ENCODE data around the gene SYNJ1.
"Not testable (repeated sequence)": the region's sequence is repeated elsewhere in the genome, so short reads cannot be mapped to it uniquely, and the experiment has no call there.

Gene SYNJ1

GRCh38 chr21:32641710-32642698 lies 85.8 kb downstream of the SYNJ1 start:
- Histone ChIP-seq H3K9me3 (ENCODE audit: control insufficient read depth, low read depth, low read length) (no peaks in the 10 kb centered on the region), H3K27me3 (ENCODE audit: control insufficient read depth, insufficient read depth, low read length) (no peaks in the 10 kb centered on the region), H3K4me1 (ENCODE audit: control insufficient read depth, low read depth, low read length) (peaks cover 20% of the 10 kb centered on the region), H3K9ac (ENCODE audit: low read length) (no peak overlapping the region), H3K27ac (ENCODE audit: low read length) (no peak overlapping the region), H3K36me3 (ENCODE audit: control insufficient read depth, low read depth, low read length) (no peaks in the 10 kb centered on the region), H3K4me3 (ENCODE audit: low read length) (no peak overlapping the region)

DNA sequence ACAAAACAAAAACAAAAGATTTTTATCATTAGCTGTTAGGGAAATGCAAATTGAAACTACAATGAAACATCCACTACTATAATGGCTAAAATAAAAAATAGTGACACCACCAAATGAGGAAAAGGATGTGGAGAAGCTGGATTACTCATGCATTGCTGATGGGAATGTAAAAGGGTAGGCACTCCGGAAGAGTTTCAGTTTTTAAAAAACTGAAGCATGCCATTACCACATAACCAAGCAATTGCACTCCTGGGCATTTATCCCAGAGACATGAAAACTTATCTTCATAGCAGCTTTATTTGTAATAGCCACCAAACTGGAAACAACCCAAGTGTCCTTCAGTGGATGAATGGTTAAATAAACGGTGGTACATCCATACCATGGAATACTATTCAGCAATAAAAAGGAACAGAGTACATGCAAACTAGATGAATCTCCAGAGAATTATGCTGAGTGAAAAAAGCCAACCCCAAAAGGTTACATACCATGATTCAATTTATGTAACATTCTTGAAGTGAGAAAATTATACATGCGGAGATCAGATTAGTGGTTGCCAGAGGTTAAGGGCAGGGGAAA lies 101.1 kb downstream of the SYNJ1 start:
- Histone ChIP-seq H3K27ac (ENCODE audit: low read length) (no peak overlapping the region), H3K9ac (ENCODE audit: low read length) (no peak overlapping the region), H3K4me1 (ENCODE audit: control insufficient read depth, low read depth, low read length) (no peaks in the 10 kb centered on the region), H3K9me3 (ENCODE audit: control insufficient read depth, low read depth, low read length) (no peaks in the 10 kb centered on the region), H3K27me3 (ENCODE audit: control insufficient read depth, insufficient read depth, low read length) (no peaks in the 10 kb centered on the region), H3K36me3 (ENCODE audit: control insufficient read depth, low read depth, low read length) (no peaks in the 10 kb centered on the region), H3K4me3 (ENCODE audit: low read length) (no peak overlapping the region)

DNA sequence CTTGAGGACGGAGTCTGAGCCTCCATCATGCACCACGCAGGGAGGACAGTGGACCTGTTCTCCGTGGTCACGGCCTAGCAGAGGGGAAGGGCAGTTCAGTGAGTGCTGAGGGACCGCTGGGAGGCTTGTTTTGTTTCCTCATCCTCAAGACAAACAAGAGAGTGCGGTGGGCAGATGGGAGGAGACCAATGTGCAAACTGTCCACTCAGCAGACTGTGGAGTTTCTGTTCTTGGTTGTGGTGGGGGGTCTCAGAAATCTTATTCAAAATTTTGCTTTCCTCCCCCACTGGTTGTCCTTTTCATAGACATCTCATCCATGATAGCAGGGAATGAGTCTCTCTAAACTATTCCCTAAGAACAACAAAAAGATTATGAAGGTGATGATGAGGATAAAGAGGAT lies 109.6 kb downstream of the SYNJ1 start:
- not testable (repeated sequence) for H3K27me3 ChIP-seq (ENCODE audit: control insufficient read depth, insufficient read depth, low read length); H3K9me3 ChIP-seq (ENCODE audit: control insufficient read depth, low read depth, low read length); H3K4me3 ChIP-seq (ENCODE audit: low read length); H3K27ac ChIP-seq (ENCODE audit: low read length); H3K4me1 ChIP-seq (ENCODE audit: control insufficient read depth, low read depth, low read length); H3K36me3 ChIP-seq (ENCODE audit: control insufficient read depth, low read depth, low read length); H3K9ac ChIP-seq (ENCODE audit: low read length)

DNA sequence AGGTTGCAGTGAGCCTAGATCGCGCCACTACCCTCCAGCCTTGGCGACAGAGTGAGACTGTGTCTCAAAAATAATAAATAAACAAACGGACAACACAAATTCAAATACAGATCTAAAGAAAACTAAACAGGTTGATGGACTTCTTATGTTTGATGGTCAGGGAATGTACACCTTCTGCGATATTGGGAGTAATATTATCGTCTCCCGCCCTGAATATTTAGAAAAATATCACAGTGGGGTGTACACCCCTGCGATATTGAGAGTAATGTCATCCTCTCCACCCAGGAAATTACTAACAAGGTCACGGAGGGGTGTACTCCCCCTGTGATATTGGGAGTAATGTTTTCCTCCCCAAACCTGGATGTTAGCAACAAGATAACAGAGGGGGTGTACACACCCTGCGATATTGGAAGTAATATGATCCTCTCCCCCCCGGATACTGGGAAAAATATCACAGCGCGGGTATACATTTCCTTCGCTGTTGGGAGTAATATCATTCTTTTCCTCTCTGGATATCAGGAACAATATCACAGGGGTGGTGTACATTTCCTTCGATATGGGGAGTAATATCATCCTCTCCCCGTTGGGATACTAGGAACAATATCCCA lies 114.3 kb downstream of the SYNJ1 start:
- H3K27me3 ChIP-seq (ENCODE audit: control insufficient read depth, insufficient read depth, low read length), result no peaks in the 10 kb centered on the region
- H3K9ac ChIP-seq (ENCODE audit: low read length), result peak overlapping the region; percentile 85
- peaks cover 10% of the 10 kb centered on the region for H3K36me3 ChIP-seq (ENCODE audit: control insufficient read depth, low read depth, low read length)
- H3K4me3 ChIP-seq (ENCODE audit: low read length), result peak overlapping the region; percentile 87
- H3K27ac ChIP-seq (ENCODE audit: low read length), result no peak overlapping the region
- no peaks in the 10 kb centered on the region for H3K9me3 ChIP-seq (ENCODE audit: control insufficient read depth, low read depth, low read length)
- no peaks in the 10 kb centered on the region for H3K4me1 ChIP-seq (ENCODE audit: control insufficient read depth, low read depth, low read length)

DNA sequence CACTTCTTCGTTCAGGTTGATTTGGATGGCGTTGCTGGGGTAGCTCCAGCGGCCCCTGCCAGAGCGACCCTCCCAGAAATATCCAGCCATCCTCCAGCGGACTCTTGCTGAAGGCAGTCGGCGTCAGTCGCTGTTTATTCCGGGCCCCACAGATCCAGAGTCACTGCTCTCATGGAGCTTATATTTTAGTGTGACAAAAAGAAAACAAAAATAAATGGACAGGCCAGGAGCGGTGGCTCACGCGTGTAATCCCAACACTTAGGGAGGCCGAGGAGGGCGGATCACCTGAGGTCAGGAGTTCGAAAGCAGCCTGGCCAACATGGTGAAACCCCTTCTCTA lies 114.8 kb downstream of the SYNJ1 start:
- H3K9ac ChIP-seq (ENCODE audit: low read length), result peak overlapping the region; percentile 85
- H3K27me3 ChIP-seq (ENCODE audit: control insufficient read depth, insufficient read depth, low read length), result no peaks in the 10 kb centered on the region
- peaks cover 14% of the 10 kb centered on the region for H3K36me3 ChIP-seq (ENCODE audit: control insufficient read depth, low read depth, low read length)
- no peaks in the 10 kb centered on the region for H3K4me1 ChIP-seq (ENCODE audit: control insufficient read depth, low read depth, low read length)
- H3K4me3 ChIP-seq (ENCODE audit: low read length), result peak overlapping the region; percentile 87
- no peaks in the 10 kb centered on the region for H3K9me3 ChIP-seq (ENCODE audit: control insufficient read depth, low read depth, low read length)
- H3K27ac ChIP-seq (ENCODE audit: low read length), result peak overlapping the region; percentile 79

- Histone ChIP-seq H3K27ac (ENCODE audit: low read length) (peak within 1 kb of the TSS; percentile 79), H3K9me3 (ENCODE audit: control insufficient read depth, low read depth, low read length) (no peaks in the 10 kb centered on the region), H3K27me3 (ENCODE audit: control insufficient read depth, insufficient read depth, low read length) (no peaks in the 10 kb centered on the region), H3K4me3 (ENCODE audit: low read length) (peak within 1 kb of the TSS; percentile 87), H3K9ac (ENCODE audit: low read length) (peak within 1 kb of the TSS; percentile 85), H3K36me3 (ENCODE audit: control insufficient read depth, low read depth, low read length) (peaks cover 19% of the 10 kb centered on the region), H3K4me1 (ENCODE audit: control insufficient read depth, low read depth, low read length) (no peaks in the 10 kb centered on the region)
These were observed 115.5 kb downstream of the SYNJ1 start, which contains the start of gene CFAP298 for GRCh38 chr21:32612075-32612998. Gene CFAP298, minus strand, starts transcription at chr21:32612377. Its CDS starts 134 bp downstream, at chr21:32612243.

- Histone ChIP-seq H3K9me3 (ENCODE audit: control insufficient read depth, low read depth, low read length) (no peaks in the 10 kb centered on the region), H3K27me3 (ENCODE audit: control insufficient read depth, insufficient read depth, low read length) (no peaks in the 10 kb centered on the region), H3K27ac (ENCODE audit: low read length) (no peak overlapping the region), H3K9ac (ENCODE audit: low read length) (peak overlapping the region; percentile 85), H3K4me3 (ENCODE audit: low read length) (peak overlapping the region; percentile 87), H3K4me1 (ENCODE audit: control insufficient read depth, low read depth, low read length) (no peaks in the 10 kb centered on the region), H3K36me3 (ENCODE audit: control insufficient read depth, low read depth, low read length) (peaks cover 26% of the 10 kb centered on the region)
These were observed 116.3 kb downstream of the SYNJ1 start for GRCh38 chr21:32611471-32611997.

DNA sequence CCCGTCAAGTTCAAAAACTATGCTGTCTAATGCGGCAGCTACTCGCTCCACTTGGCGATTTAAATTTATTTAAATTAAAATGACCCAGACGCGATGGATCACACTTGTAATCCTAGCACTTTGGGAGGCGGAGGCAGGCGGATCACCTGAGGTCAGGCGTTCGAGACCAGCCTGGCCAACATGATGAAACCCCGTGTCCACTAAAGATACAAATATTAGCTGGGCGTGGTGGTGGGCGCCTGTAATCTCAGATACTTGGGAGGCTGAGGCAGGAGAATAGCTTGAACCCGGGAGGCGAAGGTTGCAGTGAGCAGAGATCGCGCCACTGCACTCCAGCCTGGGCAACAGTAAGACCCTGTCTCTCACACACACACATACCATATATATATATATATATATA lies 116.9 kb downstream of the SYNJ1 start:
- H3K9me3 ChIP-seq (ENCODE audit: control insufficient read depth, low read depth, low read length); H3K27me3 ChIP-seq (ENCODE audit: control insufficient read depth, insufficient read depth, low read length); H3K9ac ChIP-seq (ENCODE audit: low read length); H3K27ac ChIP-seq (ENCODE audit: low read length); H3K4me1 ChIP-seq (ENCODE audit: control insufficient read depth, low read depth, low read length): not testable (repeated sequence)
- H3K4me3 ChIP-seq (ENCODE audit: low read length), result peak overlapping the region; percentile 44
- peaks cover 31% of the 10 kb centered on the region for H3K36me3 ChIP-seq (ENCODE audit: control insufficient read depth, low read depth, low read length)

DNA sequence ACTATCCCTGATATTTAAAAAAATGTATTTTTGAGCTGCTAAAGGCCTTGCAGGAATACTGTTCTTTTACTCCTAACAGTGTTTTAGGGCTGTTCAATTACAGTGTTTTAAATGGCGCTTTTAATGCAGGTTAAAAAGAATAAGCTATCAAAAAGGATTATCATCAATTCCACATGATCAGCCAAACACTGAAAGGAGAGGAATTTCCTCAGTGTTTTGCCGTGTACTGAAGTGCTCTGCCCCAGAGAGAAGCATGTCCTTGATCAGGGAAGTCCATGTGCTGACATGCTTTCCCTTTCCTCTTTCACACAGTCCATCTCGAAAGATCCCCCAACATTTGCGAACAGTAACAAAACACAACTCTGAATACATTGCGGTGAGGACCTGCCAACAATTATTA lies 119.0 kb downstream of the SYNJ1 start:
- H3K36me3 ChIP-seq (ENCODE audit: control insufficient read depth, low read depth, low read length), result peaks cover 33% of the 10 kb centered on the region
- no peak overlapping the region for H3K27ac ChIP-seq (ENCODE audit: low read length)
- H3K4me1 ChIP-seq (ENCODE audit: control insufficient read depth, low read depth, low read length), result peaks cover 24% of the 10 kb centered on the region
- no peaks in the 10 kb centered on the region for H3K27me3 ChIP-seq (ENCODE audit: control insufficient read depth, insufficient read depth, low read length)
- no peak overlapping the region for H3K4me3 ChIP-seq (ENCODE audit: low read length)
- no peak overlapping the region for H3K9ac ChIP-seq (ENCODE audit: low read length)
- no peaks in the 10 kb centered on the region for H3K9me3 ChIP-seq (ENCODE audit: control insufficient read depth, low read depth, low read length)

- no peaks in the 10 kb centered on the region for H3K27me3 ChIP-seq (ENCODE audit: control insufficient read depth, insufficient read depth, low read length)
- peaks cover 55% of the 10 kb centered on the region for H3K36me3 ChIP-seq (ENCODE audit: control insufficient read depth, low read depth, low read length)
- peak overlapping the region; percentile 11 for H3K27ac ChIP-seq (ENCODE audit: low read length)
- H3K9ac ChIP-seq (ENCODE audit: low read length), result no peak overlapping the region
- peaks cover 39% of the 10 kb centered on the region for H3K4me1 ChIP-seq (ENCODE audit: control insufficient read depth, low read depth, low read length)
- no peak overlapping the region for H3K4me3 ChIP-seq (ENCODE audit: low read length)
- H3K9me3 ChIP-seq (ENCODE audit: control insufficient read depth, low read depth, low read length), result no peaks in the 10 kb centered on the region
These were observed 122.3 kb downstream of the SYNJ1 start for GRCh38 chr21:32605469-32605868.

DNA sequence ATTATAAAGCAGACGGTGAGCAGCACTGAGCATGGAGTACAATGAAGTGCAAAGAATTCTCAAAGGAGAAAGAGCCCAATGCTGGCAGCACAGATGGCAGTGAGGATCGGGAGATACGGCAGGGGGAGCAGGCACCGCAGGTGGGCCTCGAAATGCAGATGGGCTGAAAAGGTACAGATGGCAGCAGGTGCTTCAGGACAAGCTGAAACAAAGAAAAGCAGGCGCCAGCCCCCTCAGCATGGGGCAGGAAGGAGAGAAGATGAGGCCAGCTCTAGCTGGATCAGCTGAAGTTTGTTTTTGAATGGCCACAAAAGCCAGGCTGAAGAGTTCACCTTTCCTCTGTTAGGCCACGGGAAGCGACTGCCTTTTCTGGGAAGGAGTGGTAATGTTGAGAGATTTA lies 123.3 kb downstream of the SYNJ1 start:
- peak overlapping the region; percentile 86 for H3K27ac ChIP-seq (ENCODE audit: low read length)
- peaks cover 49% of the 10 kb centered on the region for H3K4me1 ChIP-seq (ENCODE audit: control insufficient read depth, low read depth, low read length)
- H3K9ac ChIP-seq (ENCODE audit: low read length), result peak overlapping the region; percentile 61
- peaks cover 63% of the 10 kb centered on the region for H3K36me3 ChIP-seq (ENCODE audit: control insufficient read depth, low read depth, low read length)
- H3K27me3 ChIP-seq (ENCODE audit: control insufficient read depth, insufficient read depth, low read length), result no peaks in the 10 kb centered on the region
- H3K4me3 ChIP-seq (ENCODE audit: low read length), result peak overlapping the region; percentile 52
- no peaks in the 10 kb centered on the region for H3K9me3 ChIP-seq (ENCODE audit: control insufficient read depth, low read depth, low read length)
